Ascending aorta (tissue), 2 donors: Measurements from ENCODE around the gene RUNX2. TPM values are rescaled to one million over a fixed set of nuclear protein-coding genes. Genes with fewer than 3 reads are reported as not detected.

Experiments
- DNase-seq, 2 donors: peaks; one replicate each; pipeline ENCODE4 v3.0.0-alpha.2; 2019; ENCODE audit warnings: low spot score in 2 of 2
- H3K27ac ChIP-seq, 2 donors: fragments of 200-600 bp; sonication (generic); one replicate each; pipeline ENCODE4 v1.5.1; 2016 to 2017; ENCODE audit warnings: mild to moderate bottlenecking in 1 of 2
- H3K27me3 ChIP-seq: fragments of 200-600 bp; sonication (generic); one replicate; pipeline ENCODE4 v1.5.1; 2017
- H3K36me3 ChIP-seq, 2 donors: fragments of 200-600 bp; sonication (generic); one replicate each; pipeline ENCODE4 v1.5.1; 2016
- H3K4me1 ChIP-seq, 2 donors: fragments of 200-600 bp; sonication (generic); one replicate each; pipeline ENCODE4 v1.5.1; 2016 to 2017; ENCODE audit warnings: mild to moderate bottlenecking in 1 of 2
- H3K4me3 ChIP-seq, 2 donors: fragments of 200-600 bp; sonication (generic); one replicate each; pipeline ENCODE4 v1.5.1; 2016 to 2017; ENCODE audit warnings: mild to moderate bottlenecking in 1 of 2
- H3K9me3 ChIP-seq, 2 donors: fragments of 200-600 bp; sonication (generic); one replicate each; pipeline ENCODE4 v1.5.1; 2016
- CTCF ChIP-seq, 3 experiments: fragments of 200-600 bp in 2 of 3; fragments of 450-650 bp in 1 of 3; sonication (generic) in 2 of 3; IDR thresholded peaks; one replicate each; pipeline ENCODE4 v1.5.1; 2016 to 2019; ENCODE audit warnings: antibody characterized with exemption in 3 of 3, mild to moderate bottlenecking in 1 of 3, moderate library complexity in 1 of 3
- intact Hi-C: fragments of 100-400 bp; cut with DNase I; formaldehyde crosslinking; loops from one replicate; pipeline ENCODE4 v1.15.1; 2023
- total RNA-seq: library from RNA; depleted of rRNA; stranded (reverse); fragments of >200 nt; gene quantifications from one replicate; pipeline ENCODE4 v1.1.0, GENCODE V29; 2016

RUNX2 gene
- total RNA-seq, 1 donor from 2014 or later = 0.21 TPM

GRCh38 chr6:45305546-45305945 is 22.6 kb upstream of the RUNX2 start:
- H3K9me3 ChIP-seq = no peaks in the 10 kb centered on the region
- intact Hi-C loops = no loop called here
- H3K36me3 ChIP-seq = no peaks in the 10 kb centered on the region
- no peaks in the 10 kb centered on the region for H3K27me3 ChIP-seq
- TF ChIP-seq CTCF (IDR thresholded peaks at IDR 0.05) = no peak
- no peak for DNase-seq
- no peaks in the 10 kb centered on the region for H3K4me1 ChIP-seq
- no peak overlapping the region for H3K27ac ChIP-seq
- H3K4me3 ChIP-seq = no peak overlapping the region

GRCh38 chr6:45310118-45310788 is 17.9 kb upstream of the RUNX2 start:
- TF ChIP-seq CTCF (IDR thresholded peaks at IDR 0.05) = no peak
- Histone ChIP-seq H3K4me1 (no peaks in the 10 kb centered on the region), H3K27me3 (no peaks in the 10 kb centered on the region), H3K27ac (no peak overlapping the region), H3K9me3 (no peaks in the 10 kb centered on the region), H3K36me3 (no peaks in the 10 kb centered on the region), H3K4me3 (no peak overlapping the region)
- intact Hi-C loops = no loop called here
- no peak for DNase-seq

- no peaks in the 10 kb centered on the region for H3K4me1 ChIP-seq
- intact Hi-C loops = no loop called here
- no peak overlapping the region for H3K27ac ChIP-seq
- no peaks in the 10 kb centered on the region for H3K27me3 ChIP-seq
- no peaks in the 10 kb centered on the region for H3K9me3 ChIP-seq
- no peak overlapping the region for H3K4me3 ChIP-seq
- H3K36me3 ChIP-seq = no peaks in the 10 kb centered on the region
- DNase-seq = no peak
- TF ChIP-seq CTCF (IDR thresholded peaks at IDR 0.05) = no peak
Observed at GRCh38 chr6:45314146-45314545, 14.0 kb upstream of the RUNX2 start.

GRCh38 chr6:45320349-45320748 is 7.8 kb upstream of the RUNX2 start:
- TF ChIP-seq CTCF (IDR thresholded peaks at IDR 0.05) = no peak
- intact Hi-C loops = no loop called here
- Histone ChIP-seq H3K27ac (no peak overlapping the region), H3K4me1 (no peaks in the 10 kb centered on the region), H3K36me3 (no peaks in the 10 kb centered on the region), H3K9me3 (no peaks in the 10 kb centered on the region), H3K27me3 (no peaks in the 10 kb centered on the region), H3K4me3 (no peak overlapping the region)
- no peak for DNase-seq

GRCh38 chr6:45323656-45324224 is 4.4 kb upstream of the RUNX2 start:
- no peak for TF ChIP-seq CTCF (IDR thresholded peaks at IDR 0.05)
- Histone ChIP-seq H3K36me3 (no peaks in the 10 kb centered on the region), H3K27ac (no peak overlapping the region), H3K27me3 (no peaks in the 10 kb centered on the region), H3K4me1 (no peaks in the 10 kb centered on the region), H3K9me3 (no peaks in the 10 kb centered on the region), H3K4me3 (no peak overlapping the region)
- intact Hi-C loops = no loop called here
- DNase-seq = no peak
